ELR (cell line): Measurements from ENCODE around the gene LDAH.

Source experiments
- DNase-seq: peaks from one replicate; pipeline ENCODE4 v3.0.0-alpha.2; 2015; ENCODE audit warnings: low read depth

Gene LDAH

GRCh38 chr2:20652141-20652540 lies 170.8 kb downstream of the LDAH start:
- DNase-seq: no peak

GRCh38 chr2:20651731-20652099 lies 171.2 kb downstream of the LDAH start:
- no peak for DNase-seq

GRCh38 chr2:20650877-20651730 lies 171.8 kb downstream of the LDAH start, which contains the start of gene HS1BP3:
Gene HS1BP3, minus strand, starts transcription at chr2:20651098. Its CDS starts 35 bp downstream, at chr2:20651063.
- DNase-seq: peak; percentile 83

- DNase-seq: peak; percentile 54
Observed at GRCh38 chr2:20650393-20650876, 172.5 kb downstream of the LDAH start.

GRCh38 chr2:20649976-20650375 lies 172.9 kb downstream of the LDAH start:
- DNase-seq: no peak

- no peak for DNase-seq
Observed at GRCh38 chr2:20649576-20649975, 173.3 kb downstream of the LDAH start.

- no peak for DNase-seq
Observed at GRCh38 chr2:20648831-20649230, 174.1 kb downstream of the LDAH start.

- no peak for DNase-seq
Observed at GRCh38 chr2:20648206-20648605, 174.7 kb downstream of the LDAH start.

GRCh38 chr2:20647738-20648137 lies 175.2 kb downstream of the LDAH start:
- no peak for DNase-seq

GRCh38 chr2:20647211-20647610 lies 175.7 kb downstream of the LDAH start:
- DNase-seq: no peak

GRCh38 chr2:20646446-20646845 lies 176.5 kb downstream of the LDAH start:
- no peak for DNase-seq

- no peak for DNase-seq
Observed at GRCh38 chr2:20645761-20646160, 177.1 kb downstream of the LDAH start.

- DNase-seq: no peak
Observed at GRCh38 chr2:20645301-20645701, 177.6 kb downstream of the LDAH start.

- DNase-seq: no peak
Observed at GRCh38 chr2:20643826-20644225, 179.1 kb downstream of the LDAH start.

- DNase-seq: no peak
Observed at GRCh38 chr2:20643060-20643459, 179.8 kb downstream of the LDAH start.

GRCh38 chr2:20642055-20642971 lies 180.6 kb downstream of the LDAH start:
- peak; percentile 74 for DNase-seq

GRCh38 chr2:20641123-20641985 lies 181.5 kb downstream of the LDAH start:
- peak; percentile 71 for DNase-seq

- DNase-seq: no peak
Observed at GRCh38 chr2:20640411-20641122, 182.3 kb downstream of the LDAH start.

GRCh38 chr2:20638646-20639430 lies 184.1 kb downstream of the LDAH start:
- DNase-seq: no peak

GRCh38 chr2:20638014-20638413 lies 184.9 kb downstream of the LDAH start:
- DNase-seq: no peak
